Measurements from ENCODE around the gene GAB2.
"Not testable (repeated sequence)": the region's sequence is repeated elsewhere in the genome, so short reads cannot be mapped to it uniquely, and the experiment has no call there.

The GAB2 gene

DNA sequence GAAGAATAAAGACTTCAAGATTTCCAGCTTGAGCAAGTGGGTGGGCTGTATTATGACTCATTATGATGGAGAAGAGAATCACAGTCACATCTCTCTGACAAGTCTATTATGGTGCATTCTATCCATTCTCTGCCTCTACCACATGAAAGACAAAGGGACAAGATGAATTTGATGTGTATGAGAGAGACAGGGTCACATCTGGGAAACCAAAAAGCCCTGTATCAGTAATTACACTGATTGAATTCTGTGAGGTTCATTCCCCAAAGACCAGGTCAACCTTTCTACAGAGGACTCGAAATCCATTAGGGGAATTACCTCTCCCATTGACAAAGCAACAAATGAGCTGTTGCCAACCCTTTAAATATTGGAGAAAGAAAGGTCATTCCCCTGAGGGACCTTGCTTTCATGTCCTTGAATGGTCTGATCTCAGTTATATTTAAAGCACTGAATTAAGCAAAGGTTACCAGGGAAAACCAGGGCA, 119.3 kb downstream of the GAB2 start:
- in situ Hi-C loops (cut with MboI; ENCODE audit: low pct_unique_long_range_greater_than_20kb, low sequenced_read_pairs) = no loop called here

DNA sequence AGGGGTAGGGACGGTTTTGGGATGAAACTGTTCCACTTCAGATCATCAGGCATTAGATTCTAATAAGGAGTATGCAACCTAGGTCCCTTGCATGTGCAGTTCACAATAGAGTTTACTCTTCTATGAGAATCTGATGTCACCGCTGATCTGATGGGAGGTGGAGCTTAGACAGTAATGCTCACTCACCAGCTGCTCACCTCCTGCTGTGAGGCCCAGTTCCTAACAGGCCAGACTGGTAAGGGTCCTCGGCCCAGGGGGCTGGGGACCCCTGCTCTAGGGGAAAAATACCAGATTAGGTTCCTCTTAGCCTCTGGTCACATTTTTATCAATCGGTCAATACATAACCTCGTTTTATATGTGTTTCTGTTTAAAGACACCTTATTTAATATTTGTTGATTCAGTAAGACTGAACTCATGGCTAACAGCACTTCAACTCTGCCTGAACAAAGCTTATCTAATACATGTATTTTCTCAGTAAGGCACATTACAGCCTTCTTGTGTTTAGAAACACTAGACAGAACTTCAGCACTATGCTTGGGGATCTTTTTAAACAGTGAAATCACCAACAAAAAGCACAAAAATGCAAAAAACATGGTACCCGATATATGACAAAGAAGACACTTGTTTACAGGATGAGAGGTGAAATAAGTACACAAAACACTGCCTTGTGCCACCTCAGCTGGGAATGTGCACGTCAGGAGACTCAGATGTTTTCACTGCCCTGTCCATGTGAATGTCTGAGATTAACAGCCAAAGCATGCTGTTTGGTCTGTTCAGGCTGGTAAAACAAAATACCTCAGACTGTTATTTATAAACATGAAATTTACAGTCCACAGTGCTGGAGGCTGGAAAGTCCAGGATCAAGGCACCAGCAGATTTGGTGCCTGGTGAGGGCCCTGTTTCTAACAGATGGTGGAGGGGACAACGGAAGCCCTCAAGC, 121.4 kb downstream of the GAB2 start:
- in situ Hi-C loops (cut with MboI; ENCODE audit: low pct_unique_long_range_greater_than_20kb, low sequenced_read_pairs) = no loop called here
- DNase-seq = no peak

More for the DNA sequence above, 119.3 kb downstream of the GAB2 start:
- no peak for DNase-seq

DNA sequence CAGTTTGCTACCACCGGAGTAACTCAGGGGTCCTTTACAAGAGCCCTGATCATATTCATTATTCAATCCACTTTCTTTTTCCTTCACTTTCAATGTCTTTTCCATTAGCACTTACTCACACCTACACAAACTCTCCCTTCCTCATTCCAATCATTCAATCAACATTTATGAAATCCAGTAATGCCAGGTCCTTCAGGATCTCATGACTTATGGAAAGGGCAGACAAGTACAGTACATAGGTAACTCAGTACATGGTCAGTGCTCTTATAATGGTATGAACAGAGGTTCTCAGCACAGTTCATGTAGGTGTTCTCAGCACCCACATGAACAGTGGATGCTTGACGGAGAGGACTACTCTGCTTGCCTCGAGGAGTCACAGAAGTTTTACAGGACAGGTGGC, 122.3 kb downstream of the GAB2 start:
- in situ Hi-C loops (cut with MboI; ENCODE audit: low pct_unique_long_range_greater_than_20kb, low sequenced_read_pairs) = no loop called here
- no peak for DNase-seq

DNA sequence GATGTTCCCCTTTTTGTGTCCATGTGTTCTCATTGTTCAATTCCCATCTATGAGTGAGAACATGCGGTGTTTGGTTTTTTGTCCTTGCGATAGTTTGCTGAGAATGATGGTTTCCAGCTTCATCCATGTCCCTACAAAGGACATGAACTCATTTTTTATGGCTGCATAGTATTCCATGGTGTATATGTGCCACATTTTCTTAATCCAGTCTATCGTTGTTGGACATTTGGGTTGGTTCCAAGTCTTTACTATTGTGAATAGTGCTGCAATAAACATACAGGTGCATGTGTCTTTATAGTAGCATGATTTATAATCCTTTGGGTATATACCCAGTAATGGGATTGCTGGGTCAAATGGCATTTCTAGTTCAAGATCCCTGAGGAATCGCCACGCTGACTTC, 123.5 kb downstream of the GAB2 start:
- in situ Hi-C loops (cut with MboI; ENCODE audit: low pct_unique_long_range_greater_than_20kb, low sequenced_read_pairs); DNase-seq: not testable (repeated sequence)

DNA sequence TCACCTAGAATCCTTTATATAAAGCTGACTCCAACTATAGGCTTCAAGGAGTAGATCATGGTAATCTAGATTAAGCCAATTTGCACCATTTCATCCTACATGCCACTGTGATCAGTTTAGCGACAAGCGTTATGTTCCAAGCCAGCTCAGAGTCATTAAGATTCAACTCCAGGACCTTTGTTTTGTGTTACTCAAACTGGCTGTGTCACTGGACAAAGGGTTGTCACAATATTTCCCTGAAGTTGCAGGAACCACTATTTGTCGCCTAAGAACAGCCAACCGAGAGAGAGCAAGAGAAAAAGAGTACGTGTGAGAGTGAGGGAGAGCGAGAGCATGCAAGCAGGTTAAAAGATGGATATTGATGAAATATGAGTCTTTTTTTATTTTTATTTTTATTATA, 124.1 kb downstream of the GAB2 start:
- in situ Hi-C loops (cut with MboI; ENCODE audit: low pct_unique_long_range_greater_than_20kb, low sequenced_read_pairs) = no loop called here
- no peak for DNase-seq

DNA sequence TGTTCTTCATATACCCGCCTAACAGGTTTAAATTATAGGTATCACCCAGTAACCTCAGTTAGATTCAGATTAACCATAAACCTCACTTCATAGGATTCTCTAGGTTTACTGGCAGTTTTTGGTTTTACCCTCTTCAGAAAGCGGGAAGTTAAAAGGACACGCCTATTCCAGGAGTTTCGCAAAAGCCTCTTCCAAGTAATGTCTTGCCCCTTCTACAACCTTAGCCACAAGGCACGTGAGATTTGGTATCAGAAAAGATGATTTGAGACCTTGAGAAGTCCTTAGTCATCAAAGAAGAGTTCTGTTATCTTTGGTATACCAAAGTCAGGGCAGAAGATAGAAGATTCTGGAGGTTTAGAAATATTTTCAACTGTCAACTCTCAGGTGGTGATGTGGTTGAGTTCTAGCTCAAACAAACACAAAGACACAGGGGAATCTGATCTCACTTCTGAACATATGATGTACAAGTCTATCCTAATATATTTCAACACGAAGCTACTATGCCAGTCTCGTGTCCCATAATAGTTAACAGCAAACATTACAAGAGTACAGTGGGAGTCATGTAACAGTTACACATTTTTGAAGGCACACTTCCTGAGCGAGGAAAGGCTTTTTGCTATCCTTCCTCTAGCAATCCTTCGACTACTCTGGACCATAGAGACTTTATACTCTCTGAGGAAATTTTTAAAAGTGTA, 125.4 kb downstream of the GAB2 start:
- in situ Hi-C loops (cut with MboI; ENCODE audit: low pct_unique_long_range_greater_than_20kb, low sequenced_read_pairs) = no loop called here
- peak; percentile 96 for DNase-seq

DNA sequence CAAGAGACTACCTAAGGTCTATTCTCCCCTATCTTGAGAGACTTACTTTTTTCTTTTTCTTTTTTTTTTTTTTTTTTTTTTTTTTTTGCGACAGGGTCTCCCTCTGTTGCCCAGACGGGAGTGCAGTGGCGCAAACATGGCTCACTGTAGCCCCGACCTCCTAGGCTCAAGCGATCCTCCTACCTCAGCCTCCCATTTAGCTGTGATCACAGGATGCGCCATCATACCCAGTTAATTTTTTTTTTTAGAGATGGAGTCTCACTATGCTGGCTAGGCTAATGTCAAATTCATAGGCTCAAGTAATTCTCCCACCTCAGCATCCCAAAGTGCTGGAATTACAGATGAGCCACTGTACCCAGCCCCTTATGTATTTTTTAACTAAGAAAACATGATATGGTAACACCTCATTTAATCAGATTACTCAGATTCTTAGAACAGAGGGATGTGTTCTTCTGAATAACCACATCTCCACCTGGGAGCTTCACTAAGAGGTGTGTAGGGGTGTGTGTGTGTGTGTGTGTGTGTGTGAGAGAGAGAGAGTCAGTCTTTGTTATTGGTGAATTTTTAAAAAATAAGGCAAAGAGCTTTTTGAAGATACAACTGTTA, 126.0 kb downstream of the GAB2 start:
- in situ Hi-C loops (cut with MboI; ENCODE audit: low pct_unique_long_range_greater_than_20kb, low sequenced_read_pairs) = no loop called here
- no peak for DNase-seq

DNA sequence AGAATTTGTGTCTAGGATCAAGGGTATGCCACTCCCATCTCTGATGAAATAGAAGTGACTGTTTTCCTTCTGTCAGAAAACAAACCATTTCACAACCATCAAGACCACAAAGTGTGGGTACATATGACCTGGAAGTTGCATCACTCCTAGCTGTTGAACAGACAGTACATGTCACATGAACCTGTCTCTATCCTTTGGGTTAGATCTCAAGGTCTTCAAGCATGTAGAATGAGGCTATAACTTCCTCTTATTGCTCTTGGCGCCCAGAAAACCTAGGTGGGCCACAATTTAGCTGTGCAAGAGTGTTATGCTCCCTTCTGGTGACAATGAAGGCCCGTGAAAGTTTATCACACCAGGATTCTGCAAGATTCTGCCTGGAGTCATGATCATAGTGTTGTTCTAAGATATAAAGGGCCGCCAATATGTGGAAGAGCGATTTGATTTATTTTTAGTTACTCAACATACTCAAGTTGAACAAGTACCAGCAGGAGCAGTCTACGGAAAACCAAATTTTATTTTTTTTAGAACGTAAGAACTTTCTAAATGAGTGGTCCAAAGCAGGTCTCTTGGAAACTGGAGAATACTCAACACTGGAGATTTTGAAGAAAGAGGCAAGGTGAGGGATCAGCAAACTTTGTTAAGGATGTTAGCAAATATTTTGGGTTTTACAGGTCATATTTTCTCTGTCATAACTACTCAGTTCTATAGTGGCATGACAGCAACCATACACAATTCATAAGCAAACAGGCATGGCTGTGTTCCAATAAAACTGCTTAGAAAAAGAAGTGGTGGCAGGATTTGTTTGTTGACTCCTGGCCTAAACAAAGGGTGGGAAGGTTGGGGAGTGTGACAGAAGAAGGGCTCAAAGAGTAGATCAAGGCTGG, 127.1 kb downstream of the GAB2 start:
- peak; percentile 95 for DNase-seq
- in situ Hi-C loops (cut with MboI; ENCODE audit: low pct_unique_long_range_greater_than_20kb, low sequenced_read_pairs) = no loop called here

DNA sequence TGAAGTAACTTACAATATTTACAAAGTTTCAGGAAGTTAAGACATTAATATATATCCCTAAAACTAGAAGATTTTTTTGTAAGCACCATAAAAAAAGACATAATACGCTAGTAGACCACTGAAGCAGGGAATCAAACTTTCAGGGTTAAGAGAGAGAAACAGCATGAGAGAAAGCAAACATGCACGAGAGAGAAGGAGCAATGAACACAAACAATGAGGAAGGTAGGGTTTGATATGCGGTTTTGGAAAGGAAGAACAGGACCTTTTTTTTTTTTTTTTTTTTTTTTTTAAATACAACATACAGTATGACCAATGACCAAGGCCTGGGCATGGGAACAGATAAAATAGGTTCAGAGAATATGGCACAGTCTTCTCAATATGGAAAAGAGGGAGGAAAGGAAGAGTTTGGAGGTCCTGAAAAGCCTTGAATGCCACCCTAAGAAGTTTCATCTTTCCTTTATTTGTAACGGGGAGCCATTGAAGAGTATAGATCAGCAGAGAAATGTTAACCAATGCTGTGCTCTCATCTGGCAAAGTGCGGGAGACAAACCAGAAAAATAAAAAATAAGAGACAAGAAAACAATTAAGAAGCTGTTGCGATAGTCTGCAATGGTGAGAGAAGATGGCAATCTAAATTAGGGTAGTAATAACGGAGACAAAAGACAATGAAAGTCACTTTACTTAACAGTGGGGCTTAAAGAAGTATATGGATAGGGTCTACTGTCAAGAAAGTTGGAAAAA, 127.9 kb downstream of the GAB2 start:
- DNase-seq = peak; percentile 73
- in situ Hi-C loops (cut with MboI; ENCODE audit: low pct_unique_long_range_greater_than_20kb, low sequenced_read_pairs) = no loop called here

DNA sequence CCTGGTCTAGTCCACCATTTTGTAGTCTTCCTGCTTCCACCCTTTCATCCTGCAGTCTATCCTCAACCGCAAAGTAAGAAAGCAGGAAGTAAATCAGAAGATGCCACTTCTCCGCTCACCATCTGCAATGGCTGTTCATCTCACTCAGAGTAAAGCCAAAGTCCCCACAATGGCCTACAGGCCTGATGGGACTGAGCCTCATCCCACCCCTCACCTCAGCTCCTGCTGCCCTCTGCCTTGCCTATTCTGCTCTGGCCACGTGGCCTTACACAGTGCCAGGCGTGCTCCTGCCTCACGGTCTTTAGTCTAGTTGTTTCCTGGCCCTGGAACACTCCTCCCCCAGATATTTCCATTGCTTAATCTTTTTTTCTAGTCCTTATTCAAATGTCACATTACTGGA, 133.4 kb downstream of the GAB2 start:
- in situ Hi-C loops (cut with MboI; ENCODE audit: low pct_unique_long_range_greater_than_20kb, low sequenced_read_pairs) = no loop called here
- DNase-seq = no peak

DNA sequence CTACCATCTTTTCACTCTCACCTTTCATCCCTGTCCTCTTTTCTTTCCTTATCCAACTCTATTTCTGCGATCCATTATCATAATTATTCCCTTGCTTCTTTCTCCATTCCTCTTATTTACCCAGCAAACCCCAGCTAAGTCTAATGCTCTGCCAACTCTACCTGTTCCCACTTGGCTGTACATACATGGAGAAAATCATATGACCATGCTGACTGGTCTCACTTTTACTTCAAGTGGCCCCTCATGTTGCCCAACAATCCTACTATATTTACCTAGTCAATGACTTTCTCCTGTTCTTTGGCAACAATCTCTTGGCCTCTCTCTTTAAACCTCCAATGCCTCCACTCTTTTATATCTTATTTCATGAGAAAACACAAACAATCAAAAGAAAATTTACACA, 134.8 kb downstream of the GAB2 start:
- in situ Hi-C loops (cut with MboI; ENCODE audit: low pct_unique_long_range_greater_than_20kb, low sequenced_read_pairs) = no loop called here
- no peak for DNase-seq

DNA sequence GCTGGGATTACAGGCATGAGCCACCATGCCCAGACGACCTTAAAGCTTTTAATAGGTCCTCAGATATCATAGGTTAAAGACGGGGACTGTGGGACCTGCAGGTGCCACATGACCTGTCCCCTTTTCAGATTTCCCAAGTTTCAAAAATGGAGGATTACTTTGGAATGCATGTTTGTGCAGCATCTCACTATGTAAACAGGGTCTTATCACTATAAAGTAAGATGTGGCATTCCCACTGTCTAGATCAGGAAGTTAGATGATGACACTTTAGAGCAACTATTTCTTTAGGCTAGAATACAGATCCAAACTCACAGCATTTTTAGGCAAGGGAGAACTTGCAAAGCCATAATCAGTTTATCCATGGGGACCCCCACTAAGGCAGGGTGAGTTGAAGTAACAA, 136.1 kb downstream of the GAB2 start:
- in situ Hi-C loops (cut with MboI; ENCODE audit: low pct_unique_long_range_greater_than_20kb, low sequenced_read_pairs) = no loop called here
- DNase-seq = no peak

DNA sequence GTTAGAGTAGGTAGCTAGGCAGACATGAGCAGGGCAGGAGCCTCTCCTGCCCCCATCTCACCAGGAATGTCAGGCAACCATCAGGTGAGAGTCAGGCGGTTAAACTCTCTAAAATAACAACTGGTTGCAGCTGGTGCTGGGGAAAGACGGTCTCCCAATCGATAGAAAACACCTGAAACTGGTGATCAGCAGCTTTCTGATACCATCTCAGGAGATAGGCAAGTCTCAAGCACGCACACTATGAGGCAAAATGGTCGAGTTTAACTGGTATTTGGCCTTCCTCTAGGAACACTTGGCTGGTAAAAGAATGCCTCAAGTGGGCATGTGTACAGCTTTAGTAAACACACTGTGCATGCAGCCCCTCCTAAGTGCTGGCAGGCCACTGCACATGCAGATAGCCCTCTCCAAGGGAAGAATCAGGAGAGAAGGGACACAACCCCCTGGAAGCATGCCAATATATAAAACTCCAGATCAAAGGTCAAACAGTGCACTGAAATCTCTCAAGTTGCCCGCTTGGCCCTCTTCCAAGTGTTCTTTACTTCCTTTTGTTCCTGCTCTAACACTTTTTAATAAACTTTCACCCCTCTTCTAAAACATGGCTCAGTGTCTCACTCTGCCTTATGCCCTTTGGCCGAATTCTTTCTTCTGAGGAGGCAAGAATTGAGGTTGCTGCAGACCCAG, 140.2 kb downstream of the GAB2 start:
- in situ Hi-C loops (cut with MboI; ENCODE audit: low pct_unique_long_range_greater_than_20kb, low sequenced_read_pairs) = no loop called here
- no peak for DNase-seq

DNA sequence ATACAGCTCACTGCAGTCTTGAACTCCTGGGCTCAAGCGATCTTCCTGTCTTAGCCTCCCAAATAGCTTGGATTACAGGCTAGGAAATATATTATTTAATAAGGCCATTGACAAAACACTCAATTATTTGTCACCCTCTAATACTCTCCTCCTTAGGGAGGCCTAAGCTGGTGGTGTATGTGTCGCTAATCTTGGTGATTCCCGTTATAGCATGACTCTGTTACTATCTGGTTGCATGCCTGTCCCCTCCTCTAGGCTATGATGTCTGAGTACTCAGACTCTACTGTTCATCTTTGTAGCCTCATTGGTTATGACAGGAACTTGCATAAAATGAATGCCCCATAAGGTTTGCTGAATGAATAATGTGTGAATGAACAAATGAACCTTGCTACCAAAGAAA, 141.3 kb downstream of the GAB2 start:
- no peak for DNase-seq
- in situ Hi-C loops (cut with MboI; ENCODE audit: low pct_unique_long_range_greater_than_20kb, low sequenced_read_pairs) = no loop called here

DNA sequence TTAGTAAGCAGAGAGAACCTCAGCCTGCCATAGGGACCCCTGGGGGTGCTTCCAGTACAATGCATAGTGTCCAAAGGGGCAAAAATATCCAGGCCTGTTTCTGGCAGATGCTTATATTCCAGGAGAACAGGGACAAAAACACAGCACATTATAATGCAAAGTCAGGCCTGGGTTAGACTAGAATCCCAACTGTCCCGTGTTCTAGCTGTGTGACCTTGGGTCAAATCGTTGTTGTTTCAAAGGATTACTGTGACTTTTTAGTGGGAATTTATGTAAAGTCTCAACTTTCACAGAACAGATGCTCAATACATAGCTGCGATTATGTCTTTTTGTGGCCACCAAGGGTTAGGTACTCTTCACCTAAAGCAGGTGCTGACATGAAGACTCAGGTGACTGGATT, 142.9 kb downstream of the GAB2 start:
- no peak for DNase-seq
- in situ Hi-C loops (cut with MboI; ENCODE audit: low pct_unique_long_range_greater_than_20kb, low sequenced_read_pairs) = no loop called here

DNA sequence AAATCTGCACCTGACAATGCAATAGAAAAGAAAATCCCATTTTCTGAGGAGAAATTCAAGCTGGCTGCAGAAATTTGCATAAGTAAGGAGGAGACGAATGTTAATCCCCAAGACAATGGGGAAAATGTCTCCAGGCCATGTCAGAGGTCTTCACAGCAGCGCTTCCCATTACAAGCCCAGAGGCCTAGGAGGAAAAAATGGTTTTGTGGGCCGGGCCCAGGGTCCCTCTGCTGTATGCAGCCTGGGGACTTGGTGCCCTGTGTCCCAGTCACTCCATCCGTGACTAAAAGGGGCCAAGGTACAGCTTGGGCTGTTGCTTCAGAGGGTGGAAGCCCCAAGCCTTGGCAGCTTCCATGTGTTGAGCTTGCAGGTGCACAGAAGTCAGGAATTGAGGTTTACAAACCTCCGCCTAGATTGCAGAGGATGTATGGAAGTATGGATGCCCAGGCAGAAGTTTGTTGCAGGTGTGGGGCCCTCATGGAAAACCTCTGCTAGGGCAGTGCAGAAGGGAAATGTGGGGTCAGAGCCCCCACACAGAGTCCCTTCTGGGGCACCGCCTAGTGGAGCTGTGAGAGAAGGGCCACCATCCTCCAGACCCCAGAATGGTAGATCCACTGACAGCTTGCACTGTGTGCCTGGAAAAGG, 144.9 kb downstream of the GAB2 start:
- DNase-seq; in situ Hi-C loops (cut with MboI; ENCODE audit: low pct_unique_long_range_greater_than_20kb, low sequenced_read_pairs): not testable (repeated sequence)

DNA sequence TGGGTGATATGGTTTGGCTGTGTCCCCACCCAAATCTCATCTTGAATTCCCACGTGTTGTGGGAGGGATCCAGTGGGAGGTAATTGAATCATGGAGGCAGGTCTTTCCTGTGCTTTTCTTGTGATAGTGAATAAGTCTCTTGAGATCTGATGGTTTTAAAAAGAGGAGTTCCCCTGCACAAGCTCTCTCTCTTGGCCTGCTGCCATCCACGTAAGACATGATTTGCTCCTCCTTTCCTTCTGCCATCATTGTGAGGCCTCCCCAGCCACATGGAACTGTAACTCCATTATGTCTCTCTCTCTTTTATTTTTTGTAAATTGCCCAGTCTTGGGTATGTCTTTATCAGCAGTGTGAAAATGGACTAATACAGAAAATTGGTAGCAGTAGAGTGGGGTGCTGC, 145.8 kb downstream of the GAB2 start:
- in situ Hi-C loops (cut with MboI; ENCODE audit: low pct_unique_long_range_greater_than_20kb, low sequenced_read_pairs); DNase-seq: not testable (repeated sequence)

All from KBM-7 (cell line).